GM04503 (cell line): ENCODE measurements around the gene URI1.
"Not testable (repeated sequence)": the region's sequence is repeated elsewhere in the genome, so short reads cannot be mapped to it uniquely, and the experiment has no call there.

ENCODE experiments used
- DNase-seq: peaks from one replicate; pipeline ENCODE4 v3.0.0-alpha.2; 2012; ENCODE audit warnings: low read depth

URI1 gene, protein sequence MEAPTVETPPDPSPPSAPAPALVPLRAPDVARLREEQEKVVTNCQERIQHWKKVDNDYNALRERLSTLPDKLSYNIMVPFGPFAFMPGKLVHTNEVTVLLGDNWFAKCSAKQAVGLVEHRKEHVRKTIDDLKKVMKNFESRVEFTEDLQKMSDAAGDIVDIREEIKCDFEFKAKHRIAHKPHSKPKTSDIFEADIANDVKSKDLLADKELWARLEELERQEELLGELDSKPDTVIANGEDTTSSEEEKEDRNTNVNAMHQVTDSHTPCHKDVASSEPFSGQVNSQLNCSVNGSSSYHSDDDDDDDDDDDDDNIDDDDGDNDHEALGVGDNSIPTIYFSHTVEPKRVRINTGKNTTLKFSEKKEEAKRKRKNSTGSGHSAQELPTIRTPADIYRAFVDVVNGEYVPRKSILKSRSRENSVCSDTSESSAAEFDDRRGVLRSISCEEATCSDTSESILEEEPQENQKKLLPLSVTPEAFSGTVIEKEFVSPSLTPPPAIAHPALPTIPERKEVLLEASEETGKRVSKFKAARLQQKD

GRCh38 chr19:29941828-29942403 lies at the start of gene URI1:
TSS of gene URI1 (plus strand) at chr19:29942239. CDS start at chr19:29942548, 309 bp downstream.
- DNase-seq = no peak

GRCh38 chr19:29893606-29894284 lies 48.3 kb upstream of the URI1 start:
- no peak for DNase-seq

DNA sequence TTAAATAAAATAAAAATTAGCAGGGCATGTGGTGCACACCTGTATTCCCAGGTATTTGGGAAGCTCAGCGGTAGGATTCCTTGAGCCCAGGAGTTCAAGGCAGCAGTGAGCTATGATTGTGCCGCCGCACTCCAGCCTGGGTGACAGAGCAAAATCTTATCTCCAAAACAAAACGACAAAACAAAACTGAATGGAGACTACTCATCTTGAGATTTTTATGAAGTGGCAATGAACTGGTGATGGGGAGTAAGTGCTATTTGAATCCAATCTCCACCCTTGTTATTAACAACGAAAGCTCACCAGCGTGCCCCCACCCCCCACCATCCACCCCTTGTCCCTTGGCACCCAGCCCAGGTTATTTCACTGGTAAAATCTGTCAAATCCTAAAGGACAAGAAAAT lies 45.2 kb upstream of the URI1 start:
- no peak for DNase-seq

- no peak for DNase-seq
These were observed 44.6 kb upstream of the URI1 start for GRCh38 chr19:29897466-29897865.

DNA sequence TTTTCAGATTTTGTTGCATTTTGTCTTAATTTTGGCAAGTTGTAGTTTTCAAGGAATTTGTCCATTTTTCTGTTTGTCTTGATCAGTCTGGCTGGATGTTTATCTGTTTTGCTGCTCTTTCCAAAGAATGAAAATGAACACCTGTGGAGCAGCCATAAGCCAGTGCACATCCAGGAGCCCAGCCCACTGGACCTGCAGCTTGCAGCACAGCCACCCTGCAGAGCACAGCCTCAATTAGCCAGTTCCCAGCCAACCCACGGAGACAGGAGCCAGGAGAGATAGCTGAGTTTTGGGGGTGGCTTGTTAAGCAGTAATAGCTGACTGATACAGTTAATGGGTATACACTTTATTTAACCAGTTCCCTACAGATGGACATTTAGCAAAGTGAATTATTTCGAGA lies 38.0 kb upstream of the URI1 start:
- no peak for DNase-seq

DNA sequence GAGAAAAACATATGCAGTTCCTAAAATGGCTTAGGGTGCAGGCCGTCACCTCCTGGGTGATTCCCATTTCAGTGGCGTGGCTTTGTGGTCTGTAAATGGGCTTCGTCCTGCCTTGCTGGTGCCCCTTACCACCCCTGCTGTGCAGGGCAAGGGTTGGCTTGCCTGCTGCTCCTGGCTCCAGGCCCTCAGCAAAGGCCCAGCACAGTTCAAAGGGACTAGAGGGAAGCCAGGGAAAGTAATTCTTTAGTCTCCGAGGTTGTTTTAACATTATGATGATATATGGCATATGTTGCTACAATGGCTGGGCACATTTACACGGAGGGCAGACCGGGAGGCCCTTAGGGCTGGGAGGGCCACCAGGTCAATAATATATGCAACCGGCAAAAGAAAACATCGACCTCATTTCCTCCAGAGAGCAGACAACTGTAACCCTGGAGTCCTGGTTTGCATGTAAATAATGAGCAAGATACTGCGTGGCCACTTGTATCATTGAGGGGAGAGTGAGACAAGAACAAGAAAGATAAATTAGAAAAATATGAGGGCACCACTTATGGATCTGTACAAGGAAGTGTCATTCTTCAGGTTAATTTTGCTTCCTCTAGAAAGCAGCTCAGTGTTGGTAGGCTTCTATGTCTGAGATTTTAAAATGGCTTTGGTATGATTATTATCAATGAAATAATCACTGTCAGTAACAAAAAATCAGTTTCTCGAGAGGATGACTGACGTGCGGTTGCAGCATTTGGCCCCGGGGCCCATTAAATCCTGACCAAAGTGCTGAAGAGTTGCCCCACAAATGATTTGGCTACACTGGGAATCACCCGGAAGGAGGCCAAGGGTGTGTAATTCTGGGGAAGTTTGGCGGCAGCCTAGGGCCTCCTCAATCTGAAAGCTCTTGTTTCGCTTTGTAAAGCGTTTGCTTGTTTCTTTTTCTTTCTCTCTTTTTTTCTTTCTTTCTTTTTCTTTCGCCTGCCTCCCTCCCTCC lies 32.8 kb upstream of the URI1 start:
- DNase-seq = no peak

DNA sequence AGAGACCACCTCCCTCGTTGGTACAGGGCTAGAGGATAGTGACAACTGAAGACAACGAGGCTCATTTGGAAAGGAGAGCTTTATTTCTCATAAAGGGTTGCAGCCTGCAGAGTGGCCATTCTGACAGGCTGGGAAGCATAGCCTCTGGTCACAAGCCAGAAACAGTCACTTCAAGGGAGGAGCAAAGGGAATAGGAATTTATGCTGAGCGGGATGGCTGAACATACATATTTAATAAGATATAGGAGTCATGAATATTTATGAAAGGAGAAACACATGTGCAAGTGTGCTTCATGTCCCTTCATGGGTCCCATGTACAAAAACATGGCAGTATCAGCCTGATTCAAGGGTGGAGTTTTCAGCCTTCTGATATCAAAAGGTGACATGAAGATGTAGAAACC lies 27.1 kb upstream of the URI1 start:
- no peak for DNase-seq

- DNase-seq = not testable (repeated sequence)
These were observed 26.2 kb upstream of the URI1 start for GRCh38 chr19:29915832-29916231.

- DNase-seq = no peak
These were observed 24.1 kb upstream of the URI1 start for GRCh38 chr19:29917911-29918310.

DNA sequence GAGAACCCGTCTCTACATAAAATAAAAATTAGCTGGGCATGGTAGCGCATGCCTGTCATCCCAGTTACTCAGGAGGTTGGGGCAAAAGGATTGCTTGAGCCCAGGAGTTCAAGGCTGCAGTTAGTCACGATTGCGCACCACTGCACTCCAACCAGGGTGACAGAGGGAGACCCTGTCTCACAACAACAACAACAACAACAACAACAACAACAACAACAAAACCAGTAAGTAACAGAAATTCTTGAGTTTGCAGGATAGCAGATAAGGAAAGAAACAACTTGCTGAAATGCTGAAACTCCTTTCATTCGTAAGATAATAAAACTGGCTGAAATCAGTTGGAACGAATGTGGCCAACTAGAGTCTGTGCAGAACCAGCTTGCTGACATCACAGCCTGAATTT lies 23.1 kb upstream of the URI1 start:
- no peak for DNase-seq

GRCh38 chr19:29922972-29923371 lies 19.1 kb upstream of the URI1 start:
- no peak for DNase-seq

GRCh38 chr19:29923653-29924052 lies 18.4 kb upstream of the URI1 start:
- DNase-seq = no peak

DNA sequence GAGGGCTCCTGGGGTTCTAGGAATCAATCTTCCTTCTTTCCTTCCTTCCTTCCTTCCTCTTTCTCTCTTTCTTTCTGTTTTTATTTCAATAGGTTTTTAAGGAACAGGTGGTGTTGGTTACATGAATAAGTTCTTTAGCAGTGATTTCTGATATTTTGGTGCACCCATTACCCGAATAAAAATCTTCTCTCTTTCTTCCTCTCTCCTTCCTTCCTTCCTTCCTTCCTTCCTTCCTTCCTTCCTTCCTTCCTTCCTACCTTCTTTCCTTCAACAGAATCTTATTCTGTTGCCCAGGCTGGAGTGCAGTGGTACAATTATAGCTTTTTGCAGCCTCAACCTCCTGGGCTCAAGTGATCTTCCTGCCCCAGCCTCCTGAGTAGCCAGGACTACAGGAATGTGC lies 16.0 kb upstream of the URI1 start:
- no peak for DNase-seq

- no peak for DNase-seq
These were observed 15.2 kb upstream of the URI1 start for GRCh38 chr19:29926801-29927200.

- DNase-seq = no peak
These were observed 14.0 kb upstream of the URI1 start for GRCh38 chr19:29927944-29928625.

- DNase-seq = no peak
These were observed 13.2 kb upstream of the URI1 start for GRCh38 chr19:29928831-29929230.

GRCh38 chr19:29934257-29934656 lies 7.8 kb upstream of the URI1 start:
- DNase-seq = no peak

- no peak for DNase-seq
These were observed 7.3 kb upstream of the URI1 start for GRCh38 chr19:29934781-29935180.

GRCh38 chr19:29936409-29936808 lies 5.6 kb upstream of the URI1 start:
- DNase-seq = no peak

GRCh38 chr19:29939628-29940027 lies 2.4 kb upstream of the URI1 start:
- DNase-seq = no peak

DNA sequence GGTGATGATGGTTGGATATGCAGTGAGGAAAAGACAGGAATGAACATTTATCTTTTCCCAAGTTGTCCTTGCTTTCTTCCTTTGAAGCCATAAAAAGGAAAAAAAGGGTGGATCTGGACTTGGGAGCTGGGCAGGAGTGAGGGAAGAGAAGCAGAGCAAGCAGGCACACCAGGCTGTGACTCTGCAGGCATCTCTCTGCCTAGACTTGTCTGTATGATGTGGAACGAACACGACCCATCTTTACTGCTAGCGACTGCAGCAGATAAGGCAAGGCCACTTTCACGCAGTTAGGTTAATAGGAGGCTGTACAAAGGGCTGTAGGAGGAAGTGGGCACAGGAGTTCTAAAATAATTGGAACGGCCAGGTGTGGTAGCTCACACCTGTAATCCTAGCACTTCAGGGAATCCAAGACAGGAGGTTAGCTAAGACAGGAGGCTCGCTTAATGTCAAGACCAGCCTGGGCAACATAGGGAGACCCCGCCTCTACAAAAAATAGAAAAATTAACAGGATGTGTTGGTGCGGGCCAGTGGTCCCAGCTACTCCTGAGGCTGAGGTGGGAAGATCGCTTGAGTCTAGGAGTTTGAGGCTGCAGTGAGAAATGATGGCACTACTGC lies 961 bp upstream of the URI1 start:
- DNase-seq = no peak
